GM23338 (cell line): ENCODE measurements around the gene SYNDIG1. TPM values are rescaled to one million over a fixed set of nuclear protein-coding genes. Genes with fewer than 3 reads are reported as not detected.

Experiments used
- ATAC-seq: fragments of 200-7000 bp; cut with Tn5 transposase; 3 replicates; pipeline ENCODE4 v1.9.1; 2020
- DNase-seq: peaks from one replicate; pipeline ENCODE4 v3.0.0-alpha.2; 2015; ENCODE audit warnings: low spot score
- H2AFZ ChIP-seq: fragments of 200-600 bp; sonication (generic); 2 replicates; pipeline ENCODE4 v1.8.0; 2016; ENCODE audit warnings: antibody characterized with exemption, mild to moderate bottlenecking, moderate library complexity
- H3F3A ChIP-seq: fragments of 200-600 bp; sonication (generic); replicated peaks from 2 replicates; pipeline ENCODE4 v1.8.0; 2017; ENCODE audit warnings: antibody characterized with exemption, mixed run types, low read depth
- H3K27ac ChIP-seq: fragments of 200-600 bp; sonication (generic); 2 replicates; pipeline ENCODE4 v1.6.1; 2016; ENCODE audit warnings: low read depth
- H3K27me3 ChIP-seq: fragments of 200-600 bp; sonication (generic); 2 replicates; pipeline ENCODE4 v1.8.0; 2016; ENCODE audit warnings: mild to moderate bottlenecking, mixed run types, moderate library complexity; ENCODE audit not compliant: insufficient read depth
- H3K36me3 ChIP-seq: fragments of 200-600 bp; sonication (generic); 2 replicates; pipeline ENCODE4 v1.8.0; 2016; ENCODE audit warnings: mild to moderate bottlenecking; ENCODE audit not compliant: insufficient read depth
- H3K4me1 ChIP-seq: fragments of 200-600 bp; sonication (generic); 2 replicates; pipeline ENCODE4 v1.8.0; 2016; ENCODE audit warnings: mild to moderate bottlenecking, moderate library complexity; ENCODE audit not compliant: insufficient read depth
- H3K4me2 ChIP-seq: fragments of 200-600 bp; sonication (generic); 2 replicates; pipeline ENCODE4 v1.7.1; 2017; ENCODE audit warnings: mixed run types
- H3K4me3 ChIP-seq: fragments of 200-600 bp; sonication (generic); 2 replicates; pipeline ENCODE4 v1.6.1; 2016; ENCODE audit warnings: mixed run types
- H3K79me2 ChIP-seq: fragments of 200-600 bp; sonication (generic); replicated peaks from 2 replicates; pipeline ENCODE4 v1.8.0; 2017; ENCODE audit warnings: mild to moderate bottlenecking; ENCODE audit not compliant: insufficient read depth
- H3K9me2 ChIP-seq: fragments of 200-600 bp; sonication (generic); 2 replicates; pipeline ENCODE4 v1.8.0; 2017; ENCODE audit not compliant: insufficient read depth
- H4K20me1 ChIP-seq: fragments of 200-600 bp; sonication (generic); replicated peaks from 2 replicates; pipeline ENCODE4 v1.8.0; 2017; ENCODE audit warnings: mild to moderate bottlenecking; ENCODE audit not compliant: insufficient read depth
- H3K27ac Mint-ChIP-seq: 2 replicates; pipeline ENCODE4 v1.8.0; 2020; ENCODE audit warnings: inconsistent platforms, mild to moderate bottlenecking, moderate library complexity, mixed read lengths
- H3K27me3 Mint-ChIP-seq: 3 replicates; pipeline ENCODE4 v1.8.0; 2022; ENCODE audit warnings: low read depth, mild to moderate bottlenecking, moderate library complexity, mixed read lengths, inconsistent platforms; ENCODE audit not compliant: insufficient read depth, poor library complexity
- H3K36me3 Mint-ChIP-seq: 3 replicates; pipeline ENCODE4 v1.8.0; 2021; ENCODE audit warnings: low read depth, mild to moderate bottlenecking, inconsistent platforms, moderate library complexity, mixed read lengths
- H3K4me1 Mint-ChIP-seq: 3 replicates; pipeline ENCODE4 v1.8.0; 2020; ENCODE audit warnings: mild to moderate bottlenecking, inconsistent platforms, mixed read lengths
- H3K4me3 Mint-ChIP-seq: 3 replicates; pipeline ENCODE4 v1.8.0; 2021; ENCODE audit warnings: moderate library complexity, mild to moderate bottlenecking, inconsistent platforms, mixed read lengths
- H3K9me3 Mint-ChIP-seq: 3 replicates; pipeline ENCODE4 v1.8.0; 2020; ENCODE audit warnings: moderate library complexity, mild to moderate bottlenecking, inconsistent platforms, mixed read lengths
- CTCF ChIP-seq, 2 experiments: fragments of 200-600 bp in 1 of 2; sonication (generic) in 1 of 2; conservative IDR thresholded peaks; 2 replicates each; pipeline versions ENCODE4 v1.5.1 to v1.6.1; 2016 to 2017; ENCODE audit warnings: antibody characterized with exemption in 2 of 2, low read depth in 2 of 2, mild to moderate bottlenecking in 2 of 2, moderate library complexity in 1 of 2
- EZH2phosphoT487 ChIP-seq: fragments of 200-600 bp; sonication (generic); IDR thresholded peaks from one replicate; pipeline ENCODE4 v1.8.1; 2018; ENCODE audit warnings: antibody characterized with exemption; ENCODE audit not compliant: unreplicated experiment
- POLR2AphosphoS5 ChIP-seq: IDR thresholded peaks from 2 replicates; pipeline ENCODE4 v1.6.1; 2016; ENCODE audit warnings: antibody characterized with exemption, low read depth
- REST ChIP-seq: IDR thresholded peaks from one replicate; pipeline ENCODE4 v1.6.1; 2018; ENCODE audit warnings: antibody characterized with exemption; ENCODE audit not compliant: unreplicated experiment
- STAT1 ChIP-seq: IDR thresholded peaks from one replicate; pipeline ENCODE4 v1.6.1; 2016; ENCODE audit warnings: antibody characterized with exemption; ENCODE audit not compliant: unreplicated experiment
- polyA plus RNA-seq: library from polyadenylated mRNA; unstranded; fragments of >200 nt; fragmentation: Nextera tagmentation; extraction: Ambion mirVana; gene quantifications from 2 replicates; pipeline ENCODE4 v1.2.1, GENCODE V29; 2016
- total RNA-seq: library from RNA; depleted of rRNA; stranded (reverse); fragments of >200 nt; shearing (Covaris generic); gene quantifications from 2 replicates; pipeline ENCODE4 v1.2.3, GENCODE V29; 2014
- TF ChIP-seq, protein P1 (sequence below): IDR thresholded peaks from 2 replicates; pipeline ENCODE4 v1.6.1; 2016; ENCODE audit warnings: antibody characterized with exemption

SYNDIG1 gene
- total and polyA plus RNA-seq, 2 experiments from 2014 or later = 2.8 to 4.8 TPM

DNA sequence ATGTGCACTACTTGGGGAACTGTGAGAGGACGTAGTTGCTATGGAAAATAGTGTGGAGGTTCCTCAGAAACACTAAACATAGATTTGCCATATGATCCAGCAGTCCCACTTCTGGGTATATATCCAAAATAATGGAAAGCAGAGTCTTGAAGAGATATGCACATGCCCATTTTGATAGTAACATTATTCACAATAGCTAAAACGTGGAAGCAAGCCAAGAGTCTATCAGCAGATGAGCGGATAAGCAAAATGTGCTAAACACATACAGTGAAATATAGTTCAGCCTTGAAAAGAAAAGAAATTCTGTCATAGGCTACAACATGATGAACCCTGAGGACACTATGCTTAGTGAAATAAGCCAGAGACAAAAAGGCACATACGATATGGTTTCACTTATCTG is 11.1 kb downstream of the SYNDIG1 start:
- Histone ChIP-seq H3K79me2 (peaks cover 55% of the 10 kb centered on the region), H3K27me3 (no peaks in the 10 kb centered on the region)

More for the DNA sequence above, 11.1 kb downstream of the SYNDIG1 start:
- Mint-ChIP-seq H3K36me3 (0 out of 3 replicates have a peak, but pooled peaks cover 6% of the 10 kb centered on the region), H3K27ac (no peak overlapping the region), H3K4me1 (peaks cover 34% of the 10 kb centered on the region), H3K9me3 (no peaks in the 10 kb centered on the region), H3K4me3 (no peak overlapping the region), H3K27me3 (peaks cover 11% of the 10 kb centered on the region)
- no peak overlapping the region for H3K27ac ChIP-seq
- DNase-seq (no peak), ATAC-seq (no peak)
- 0 out of 2 replicates have a peak, but pooled peaks cover 8% of the 10 kb centered on the region for H4K20me1 ChIP-seq
- no peak for TF ChIP-seq REST
- no peak for TF ChIP-seq CTCF (conservative IDR thresholded peaks at IDR 0.05; ENCODE audit: low read depth in 2 of 2)
- TF ChIP-seq EZH2phosphoT487 = no peak
- no peak for TF ChIP-seq POLR2AphosphoS5
- no peak for TF ChIP-seq STAT1
- TF ChIP-seq, protein P1, sequence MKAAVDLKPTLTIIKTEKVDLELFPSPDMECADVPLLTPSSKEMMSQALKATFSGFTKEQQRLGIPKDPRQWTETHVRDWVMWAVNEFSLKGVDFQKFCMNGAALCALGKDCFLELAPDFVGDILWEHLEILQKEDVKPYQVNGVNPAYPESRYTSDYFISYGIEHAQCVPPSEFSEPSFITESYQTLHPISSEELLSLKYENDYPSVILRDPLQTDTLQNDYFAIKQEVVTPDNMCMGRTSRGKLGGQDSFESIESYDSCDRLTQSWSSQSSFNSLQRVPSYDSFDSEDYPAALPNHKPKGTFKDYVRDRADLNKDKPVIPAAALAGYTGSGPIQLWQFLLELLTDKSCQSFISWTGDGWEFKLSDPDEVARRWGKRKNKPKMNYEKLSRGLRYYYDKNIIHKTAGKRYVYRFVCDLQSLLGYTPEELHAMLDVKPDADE = no peak
- no peak overlapping the region for H3K4me2 ChIP-seq
- no peak overlapping the region for H2AFZ ChIP-seq
- H3F3A ChIP-seq = no peaks in the 10 kb centered on the region
- peaks cover 9% of the 10 kb centered on the region; the same call in 1 of the 2 replicates for H3K4me1 ChIP-seq
- no peak overlapping the region for H3K4me3 ChIP-seq
- no peaks in the 10 kb centered on the region for H3K9me2 ChIP-seq
- H3K36me3 ChIP-seq = no peaks in the 10 kb centered on the region
